HL-60 (cell line): Measurements from ENCODE around the gene PRKCE.

Experiments
- DNase-seq, 2 experiments: peaks; one replicate each; pipeline ENCODE4 v3.0.0-alpha.2; 2010 to 2020; ENCODE audit warnings: low read depth in 1 of 2, low spot score in 1 of 2
- H3K27ac ChIP-seq: fragments of 250-450 bp; sonication (Bioruptor Pico); replicated peaks from 2 replicates; pipeline ENCODE4 v1.5.1; 2020; ENCODE audit warnings: mild to moderate bottlenecking, moderate library complexity
- H3K27me3 ChIP-seq: fragments of 250-450 bp; sonication (Bioruptor Pico); 2 replicates; pipeline ENCODE4 v1.5.1; 2021; ENCODE audit warnings: mild to moderate bottlenecking, moderate library complexity; ENCODE audit not compliant: insufficient read depth, poor library complexity, severe bottlenecking
- H3K4me3 ChIP-seq: replicated peaks from 2 replicates; pipeline ENCODE4 v1.5.1; 2011; ENCODE audit warnings: mild to moderate bottlenecking, control low read depth, low read length; ENCODE audit not compliant: insufficient read depth
- GABPA ChIP-seq: IDR thresholded peaks from 2 replicates; pipeline ENCODE4 v1.6.1; 2012; ENCODE audit warnings: low read depth
- POLR2AphosphoS5 ChIP-seq: IDR thresholded peaks from 2 replicates; pipeline ENCODE4 v1.6.1; 2012; ENCODE audit warnings: low read depth
- REST ChIP-seq: IDR thresholded peaks from 2 replicates; pipeline ENCODE4 v1.6.1; 2012; ENCODE audit warnings: low read depth; ENCODE audit not compliant: insufficient replicate concordance
- SPI1 ChIP-seq: IDR thresholded peaks from 2 replicates; pipeline ENCODE4 v1.6.1; 2012; ENCODE audit warnings: low read depth, mild to moderate bottlenecking, borderline replicate concordance
- TF ChIP-seq, protein P1 (sequence below): IDR thresholded peaks from one replicate; pipeline ENCODE4 v1.5.1; 2011; ENCODE audit warnings: low read length, control low read depth, inconsistent platforms; ENCODE audit not compliant: insufficient read depth

PRKCE gene

GRCh38 chr2:45925636-45926366 is 274.3 kb downstream of the PRKCE start:
- Histone ChIP-seq H3K27me3 (no peaks in the 10 kb centered on the region), H3K4me3 (no peak overlapping the region), H3K27ac (no peak overlapping the region)
- DNase-seq = no peak
- TF ChIP-seq REST (no peak), GABPA (no peak), POLR2AphosphoS5 (no peak), SPI1 (no peak)
- TF ChIP-seq, protein P1, sequence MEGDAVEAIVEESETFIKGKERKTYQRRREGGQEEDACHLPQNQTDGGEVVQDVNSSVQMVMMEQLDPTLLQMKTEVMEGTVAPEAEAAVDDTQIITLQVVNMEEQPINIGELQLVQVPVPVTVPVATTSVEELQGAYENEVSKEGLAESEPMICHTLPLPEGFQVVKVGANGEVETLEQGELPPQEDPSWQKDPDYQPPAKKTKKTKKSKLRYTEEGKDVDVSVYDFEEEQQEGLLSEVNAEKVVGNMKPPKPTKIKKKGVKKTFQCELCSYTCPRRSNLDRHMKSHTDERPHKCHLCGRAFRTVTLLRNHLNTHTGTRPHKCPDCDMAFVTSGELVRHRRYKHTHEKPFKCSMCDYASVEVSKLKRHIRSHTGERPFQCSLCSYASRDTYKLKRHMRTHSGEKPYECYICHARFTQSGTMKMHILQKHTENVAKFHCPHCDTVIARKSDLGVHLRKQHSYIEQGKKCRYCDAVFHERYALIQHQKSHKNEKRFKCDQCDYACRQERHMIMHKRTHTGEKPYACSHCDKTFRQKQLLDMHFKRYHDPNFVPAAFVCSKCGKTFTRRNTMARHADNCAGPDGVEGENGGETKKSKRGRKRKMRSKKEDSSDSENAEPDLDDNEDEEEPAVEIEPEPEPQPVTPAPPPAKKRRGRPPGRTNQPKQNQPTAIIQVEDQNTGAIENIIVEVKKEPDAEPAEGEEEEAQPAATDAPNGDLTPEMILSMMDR = no peak

DNA sequence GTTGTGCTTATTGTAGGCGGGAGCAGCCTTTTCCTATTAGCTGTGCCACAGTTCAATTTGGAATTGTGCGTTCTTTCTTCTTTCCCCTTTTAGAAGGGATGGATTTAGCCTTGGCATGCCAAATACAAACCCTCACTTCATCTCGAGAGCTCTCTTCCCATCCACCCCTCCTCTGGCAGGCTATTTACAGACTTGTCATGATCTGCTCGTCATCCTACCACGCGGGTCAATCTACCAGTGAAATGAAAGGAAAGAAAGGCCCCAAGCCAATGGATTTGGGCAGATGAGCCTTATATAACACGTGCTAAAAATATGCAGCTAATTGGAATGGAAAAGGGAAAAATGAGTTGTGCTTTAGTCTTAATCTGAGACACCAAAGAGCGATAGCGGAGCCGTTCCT is 277.5 kb downstream of the PRKCE start:
- no peaks in the 10 kb centered on the region for H3K27me3 ChIP-seq
- H3K4me3 ChIP-seq = no peak overlapping the region
- TF ChIP-seq, protein P1 = no peak
- no peak for TF ChIP-seq GABPA
- TF ChIP-seq SPI1 = no peak
- no peak for TF ChIP-seq POLR2AphosphoS5
- no peak for TF ChIP-seq REST
- no peak overlapping the region for H3K27ac ChIP-seq
- DNase-seq = no peak

- Histone ChIP-seq H3K27me3 (no peaks in the 10 kb centered on the region), H3K4me3 (no peak overlapping the region), H3K27ac (no peak overlapping the region)
- no peak for DNase-seq
- TF ChIP-seq SPI1 = no peak
- TF ChIP-seq POLR2AphosphoS5 = no peak
- TF ChIP-seq, protein P1 = no peak
- no peak for TF ChIP-seq GABPA
Measured at GRCh38 chr2:45929674-45930395, 278.4 kb downstream of the PRKCE start.
